HG03064 (cell line): Measurements from ENCODE around the gene SMAD6.

Experiments used
- ATAC-seq: cut with Tn5 transposase; IDR thresholded peaks from one replicate; pipeline ENCODE4 v1.9.1; 2021; ENCODE audit warnings: low read depth; ENCODE audit not compliant: unreplicated experiment

Gene SMAD6

GRCh38 chr15:66701422-66702034 is 508 bp upstream of the SMAD6 start:
- ATAC-seq: no peak

GRCh38 chr15:66702787-66703539 is 927 bp downstream of the SMAD6 start:
- no peak for ATAC-seq

DNA sequence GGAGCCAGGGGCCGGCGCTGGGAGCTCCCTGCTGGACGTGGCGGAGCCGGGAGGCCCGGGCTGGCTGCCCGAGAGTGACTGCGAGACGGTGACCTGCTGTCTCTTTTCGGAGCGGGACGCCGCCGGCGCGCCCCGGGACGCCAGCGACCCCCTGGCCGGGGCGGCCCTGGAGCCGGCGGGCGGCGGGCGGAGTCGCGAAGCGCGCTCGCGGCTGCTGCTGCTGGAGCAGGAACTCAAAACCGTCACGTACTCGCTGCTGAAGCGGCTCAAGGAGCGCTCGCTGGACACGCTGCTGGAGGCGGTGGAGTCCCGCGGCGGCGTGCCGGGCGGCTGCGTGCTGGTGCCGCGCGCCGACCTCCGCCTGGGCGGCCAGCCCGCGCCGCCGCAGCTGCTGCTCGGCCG is 1.5 kb downstream of the SMAD6 start:
- no peak for ATAC-seq

DNA sequence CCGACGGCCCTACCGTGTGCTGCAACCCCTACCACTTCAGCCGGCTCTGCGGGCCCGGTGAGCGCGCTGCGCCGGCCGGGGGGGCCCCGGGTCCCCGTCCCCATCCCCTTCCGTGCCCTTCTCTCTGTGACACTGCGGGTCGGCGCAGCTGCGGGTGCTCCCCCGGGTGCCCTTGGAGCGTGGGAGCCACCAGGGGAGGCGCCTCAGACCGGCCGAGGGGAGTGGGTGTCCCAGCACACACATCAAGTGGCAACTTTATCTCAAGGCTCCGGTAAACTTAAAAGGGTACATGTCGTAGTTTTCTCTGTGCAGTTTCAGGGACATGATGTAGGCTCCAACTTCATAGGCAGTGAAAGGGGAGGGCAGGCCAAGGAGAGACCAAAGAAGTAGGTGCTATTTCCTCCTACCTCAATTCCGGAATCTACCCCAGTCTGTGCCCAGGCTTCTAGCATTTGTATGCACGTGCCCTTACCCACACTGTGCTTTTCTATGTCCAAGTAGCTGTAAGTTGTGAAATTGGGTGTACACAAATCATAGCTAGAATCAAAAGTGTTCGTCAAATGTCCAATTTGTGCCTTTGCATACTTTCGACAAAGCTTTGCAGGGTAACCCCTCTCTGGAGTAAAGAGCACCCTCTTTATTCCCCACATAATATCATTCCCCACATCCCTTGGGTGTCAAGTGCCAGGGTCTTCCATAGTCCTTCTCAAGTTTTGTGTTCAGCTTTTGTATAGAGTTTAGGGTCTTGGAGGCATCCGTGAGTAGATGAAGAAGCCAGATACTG is 2.2 kb downstream of the SMAD6 start:
- no peak for ATAC-seq

DNA sequence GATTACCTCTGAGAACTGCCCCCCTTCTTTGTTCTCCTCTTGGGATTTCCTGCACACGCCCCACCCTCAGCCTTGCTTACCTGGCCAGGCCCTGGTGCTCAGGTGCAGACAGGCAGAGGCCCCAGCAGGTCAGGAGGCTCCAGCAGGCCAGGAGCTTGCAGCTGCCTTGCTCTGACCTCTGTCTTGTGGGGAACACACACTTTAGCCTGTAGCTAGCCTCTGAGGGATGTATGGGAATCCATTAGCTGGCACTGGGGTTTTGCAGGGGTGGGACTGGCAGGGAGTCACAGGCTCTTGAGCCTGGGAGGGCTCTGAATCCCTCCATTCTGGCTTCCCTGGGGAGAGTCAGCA is 2.7 kb downstream of the SMAD6 start:
- no peak for ATAC-seq

GRCh38 chr15:66705277-66706146 is 3.5 kb downstream of the SMAD6 start:
- no peak for ATAC-seq

- no peak for ATAC-seq
These were observed 4.2 kb downstream of the SMAD6 start for GRCh38 chr15:66706225-66706732.

GRCh38 chr15:66706840-66707239 is 4.8 kb downstream of the SMAD6 start:
- no peak for ATAC-seq

DNA sequence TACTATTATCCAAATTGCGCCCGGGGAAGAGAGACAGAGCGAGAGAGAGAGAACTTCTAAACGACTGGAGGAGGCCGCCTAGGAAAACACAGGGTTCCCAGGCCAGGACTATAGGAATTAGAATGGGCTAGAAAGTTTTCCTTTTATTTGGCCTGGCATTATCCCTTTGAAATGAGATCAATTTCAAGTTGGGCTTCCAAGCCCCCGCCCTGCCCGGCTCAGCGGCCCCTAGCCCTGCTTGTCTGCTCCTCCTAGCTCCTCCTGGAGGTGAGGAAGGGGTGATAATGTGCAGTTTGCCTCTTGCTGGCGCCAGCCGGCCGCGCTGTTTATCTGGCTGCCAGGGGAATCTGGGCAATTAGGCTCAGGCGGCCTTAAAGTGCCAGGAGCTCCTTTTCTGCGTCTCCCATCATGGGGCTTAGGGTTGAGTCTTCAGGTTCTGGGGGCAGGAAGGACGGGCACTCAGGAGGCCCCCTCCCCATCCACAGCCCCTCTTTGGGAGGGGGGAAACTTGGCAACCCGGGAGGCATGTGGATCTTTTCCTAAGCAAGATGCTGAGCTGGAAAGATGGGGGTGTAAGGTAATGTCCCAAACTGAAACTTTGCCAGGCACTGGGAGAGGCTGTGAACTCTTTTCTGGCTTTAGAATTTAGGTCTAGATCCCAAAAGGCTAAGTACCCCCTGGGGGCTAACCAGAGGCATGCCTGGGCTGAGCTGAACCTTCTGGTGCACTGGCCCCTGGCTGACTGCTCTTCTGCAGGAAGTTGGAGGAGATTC is 5.5 kb downstream of the SMAD6 start:
- no peak for ATAC-seq

DNA sequence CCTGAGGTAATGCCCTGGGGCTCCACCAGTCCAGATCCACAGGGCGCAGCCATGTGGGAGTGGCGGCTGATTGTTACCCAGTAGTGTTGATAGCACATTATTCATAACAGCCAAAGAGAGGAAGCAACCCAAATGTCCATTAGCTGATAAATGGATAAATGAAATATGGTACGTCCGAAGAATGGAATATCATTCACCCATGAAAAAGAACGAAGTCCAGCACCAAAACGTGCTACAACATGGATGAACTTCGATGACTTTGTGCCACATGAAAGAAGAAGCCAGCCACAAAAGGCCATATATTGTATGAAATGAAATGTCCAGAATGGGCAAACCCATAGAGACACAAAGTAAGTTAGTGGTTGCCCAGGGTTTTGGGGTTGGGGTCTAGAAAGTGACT is 6.4 kb downstream of the SMAD6 start:
- no peak for ATAC-seq

DNA sequence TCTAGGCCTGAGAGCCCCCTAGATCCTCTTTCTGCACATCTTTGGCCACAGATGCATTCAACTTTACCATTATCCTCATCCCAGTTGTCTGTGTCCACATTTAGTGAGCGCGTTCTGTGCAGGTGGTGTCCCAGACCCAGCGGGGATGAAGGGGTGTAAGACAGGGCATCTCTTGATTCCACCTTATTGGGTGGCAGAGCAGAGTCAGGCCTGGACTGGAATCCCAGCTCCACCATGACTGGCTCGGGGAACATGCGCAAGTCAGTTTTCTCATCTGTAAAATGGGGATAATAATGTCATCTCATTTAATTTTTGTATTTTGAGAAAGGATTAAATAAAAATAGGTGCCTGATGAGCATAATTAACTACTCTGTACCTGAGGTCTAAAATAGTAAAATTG is 7.8 kb downstream of the SMAD6 start:
- no peak for ATAC-seq

DNA sequence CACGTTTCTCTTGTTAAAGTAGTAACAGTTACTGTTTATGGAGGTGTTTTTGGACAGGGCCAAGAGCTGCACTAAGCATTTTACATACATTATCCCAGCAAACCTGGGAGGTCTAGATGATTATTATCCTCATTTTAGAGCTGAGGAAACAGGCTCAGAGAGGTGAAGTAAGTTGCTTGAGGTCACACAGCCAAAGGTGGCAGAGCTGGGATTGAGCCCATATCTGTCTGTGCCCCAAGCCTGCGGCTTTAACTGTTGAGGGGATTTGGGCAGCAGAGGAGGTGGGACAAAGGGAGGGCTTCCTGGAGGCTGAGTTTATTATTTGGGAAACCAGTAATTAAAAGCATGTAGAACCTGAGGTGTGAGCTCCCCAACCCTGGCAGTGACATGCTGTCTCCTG is 9.2 kb downstream of the SMAD6 start:
- no peak for ATAC-seq

DNA sequence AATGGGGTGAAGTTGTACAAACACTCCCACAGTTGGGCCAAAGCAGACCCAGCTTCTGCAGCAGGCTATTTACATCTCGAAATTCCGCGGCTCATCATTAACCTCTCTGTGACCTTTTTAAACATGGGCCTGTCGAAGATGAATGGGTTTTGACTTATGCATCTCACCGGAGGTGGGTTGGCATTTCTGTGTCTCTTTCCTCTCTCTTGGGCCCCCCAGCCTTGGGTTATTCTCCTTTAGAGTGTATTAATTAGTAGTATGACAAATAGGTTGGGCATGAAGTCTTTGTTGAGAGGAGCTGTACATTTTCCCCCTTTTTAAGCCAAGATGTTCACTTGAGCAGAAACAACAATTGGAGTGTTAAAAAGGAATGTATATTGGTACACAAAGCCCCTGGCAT is 9.8 kb downstream of the SMAD6 start:
- ATAC-seq: no peak

- ATAC-seq: no peak
These were observed 11.9 kb downstream of the SMAD6 start for GRCh38 chr15:66713843-66714508.

- ATAC-seq: no peak
These were observed 12.5 kb downstream of the SMAD6 start for GRCh38 chr15:66714543-66714981.

GRCh38 chr15:66715181-66715624 is 13.2 kb downstream of the SMAD6 start:
- no peak for ATAC-seq

DNA sequence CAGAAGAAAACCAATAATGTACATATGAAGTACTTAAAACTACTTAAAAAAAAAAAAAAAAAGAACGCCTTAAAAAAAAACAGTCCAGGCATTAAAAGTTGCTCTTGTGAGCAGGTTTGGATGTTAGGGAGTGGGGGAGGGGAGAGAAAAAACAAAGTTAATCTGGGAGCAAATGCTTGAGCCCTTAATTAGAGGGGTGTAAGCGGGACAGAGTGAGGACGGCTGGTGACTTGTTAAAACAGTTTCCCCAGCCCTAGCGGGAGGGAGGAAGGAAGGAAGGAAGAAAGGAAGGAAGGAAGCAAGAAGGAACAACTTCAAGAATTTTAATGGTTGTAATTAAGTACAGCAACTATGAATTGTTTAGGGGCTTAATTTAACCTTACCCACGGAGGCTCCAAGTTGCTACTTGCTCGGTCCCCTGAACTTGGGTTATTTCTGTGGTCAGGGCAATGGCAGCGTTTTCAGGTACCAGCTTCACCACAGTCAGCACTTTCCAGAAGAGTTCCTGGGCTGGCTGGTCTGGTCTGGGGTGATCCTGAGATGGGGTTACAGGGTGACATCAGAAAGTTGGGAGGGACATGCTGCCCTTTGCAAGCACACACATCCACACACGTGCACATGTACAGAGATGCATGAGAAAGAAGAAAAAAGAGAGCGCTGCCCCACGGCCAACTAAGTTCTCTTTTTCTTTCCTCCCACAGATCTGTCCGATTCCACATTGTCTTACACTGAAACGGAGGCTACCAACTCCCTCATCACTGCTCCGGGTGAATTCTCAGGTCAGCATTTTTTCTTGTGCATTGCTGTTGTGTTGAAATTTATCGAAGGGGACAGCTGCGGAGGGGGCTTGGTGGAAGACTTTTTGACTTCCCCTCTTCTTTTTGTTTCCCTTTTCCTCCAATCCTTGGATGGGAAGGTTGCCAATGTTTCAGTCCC is 14.0 kb downstream of the SMAD6 start:
- no peak for ATAC-seq

GRCh38 chr15:66716656-66717020 is 14.6 kb downstream of the SMAD6 start:
- ATAC-seq: no peak
